GM21737 (cell line): ENCODE data around the gene ATXN1.

Source experiments
- ATAC-seq: cut with Tn5 transposase; IDR thresholded peaks from one replicate; pipeline ENCODE4 v1.9.1; 2021; ENCODE audit warnings: mild to moderate bottlenecking, moderate library complexity; ENCODE audit not compliant: unreplicated experiment

ATXN1 gene

GRCh38 chr6:16591396-16592222 is 169.7 kb downstream of the ATXN1 start:
- peak; percentile 85 for ATAC-seq

GRCh38 chr6:16585805-16586204 is 175.5 kb downstream of the ATXN1 start:
- no peak for ATAC-seq

- no peak for ATAC-seq
Observed at GRCh38 chr6:16583144-16583762, 178.0 kb downstream of the ATXN1 start.

- ATAC-seq: no peak
Observed at GRCh38 chr6:16582446-16583143, 178.7 kb downstream of the ATXN1 start.

- ATAC-seq: no peak
Observed at GRCh38 chr6:16578695-16579285, 182.5 kb downstream of the ATXN1 start.

GRCh38 chr6:16576451-16577368 is 184.6 kb downstream of the ATXN1 start:
- peak; percentile 92 for ATAC-seq

- no peak for ATAC-seq
Observed at GRCh38 chr6:16575655-16576054, 185.6 kb downstream of the ATXN1 start.

- no peak for ATAC-seq
Observed at GRCh38 chr6:16572943-16573342, 188.3 kb downstream of the ATXN1 start.

- no peak for ATAC-seq
Observed at GRCh38 chr6:16572317-16572716, 188.9 kb downstream of the ATXN1 start.

- no peak for ATAC-seq
Observed at GRCh38 chr6:16570946-16571345, 190.3 kb downstream of the ATXN1 start.

- ATAC-seq: no peak
Observed at GRCh38 chr6:16570221-16570553, 191.1 kb downstream of the ATXN1 start.

GRCh38 chr6:16568128-16568527 is 193.1 kb downstream of the ATXN1 start:
- ATAC-seq: no peak

- no peak for ATAC-seq
Observed at GRCh38 chr6:16567071-16567470, 194.2 kb downstream of the ATXN1 start.

- no peak for ATAC-seq
Observed at GRCh38 chr6:16564436-16564835, 196.8 kb downstream of the ATXN1 start.

- no peak for ATAC-seq
Observed at GRCh38 chr6:16563628-16564240, 197.5 kb downstream of the ATXN1 start.

- no peak for ATAC-seq
Observed at GRCh38 chr6:16562498-16562897, 198.8 kb downstream of the ATXN1 start.

GRCh38 chr6:16559071-16559470 is 202.2 kb downstream of the ATXN1 start:
- ATAC-seq: no peak

GRCh38 chr6:16555550-16555949 is 205.7 kb downstream of the ATXN1 start:
- no peak for ATAC-seq

- ATAC-seq: no peak
Observed at GRCh38 chr6:16553531-16553930, 207.7 kb downstream of the ATXN1 start.

GRCh38 chr6:16551466-16551865 is 209.8 kb downstream of the ATXN1 start:
- ATAC-seq: no peak
